PC-9 (cell line): ENCODE measurements around the gene CACNA1E.

Experiments used
- CTCF ChIP-seq: fragments of 200-600 bp; sonication (generic); conservative IDR thresholded peaks from 2 replicates; pipeline ENCODE4 v1.6.1; 2017; ENCODE audit warnings: mixed run types, antibody characterized with exemption, mild to moderate bottlenecking, moderate library complexity
- EZH2 ChIP-seq: fragments of 200-600 bp; sonication (generic); IDR thresholded peaks from 2 replicates; pipeline ENCODE4 v1.8.0; 2017; ENCODE audit warnings: antibody characterized with exemption, low read depth

GRCh38 chr1:181661569-181661968 is 178.3 kb downstream of the CACNA1E start:
- no peak for TF ChIP-seq CTCF
- no peak for TF ChIP-seq EZH2
